GM21786 (cell line): ENCODE data around the gene ELMOD3.
"Not testable (repeated sequence)": the region's sequence is repeated elsewhere in the genome, so short reads cannot be mapped to it uniquely, and the experiment has no call there.

Experiments
- ATAC-seq: cut with Tn5 transposase; IDR thresholded peaks from one replicate; pipeline ENCODE4 v1.9.1; 2021; ENCODE audit not compliant: unreplicated experiment

The ELMOD3 gene

DNA sequence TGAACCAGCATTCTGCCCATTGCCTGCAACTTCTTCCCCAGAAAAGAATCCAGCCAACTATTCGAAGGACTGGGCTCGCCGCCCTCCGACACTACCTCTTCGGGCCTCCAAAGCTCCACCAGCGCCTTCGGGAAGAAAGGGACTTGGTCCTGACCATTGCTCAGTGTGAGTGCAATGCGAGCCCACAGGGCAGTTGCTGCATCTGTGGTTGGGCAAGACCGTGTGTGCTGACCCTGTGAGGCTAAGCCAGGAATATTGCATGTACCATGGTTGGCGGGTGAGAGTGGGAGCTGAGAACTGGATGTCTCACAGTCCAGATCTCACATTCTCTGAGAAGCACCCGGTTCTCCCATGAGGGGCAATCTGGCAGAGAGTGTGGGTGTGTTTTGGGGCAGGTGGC, 16.5 kb downstream of the ELMOD3 start:
- no peak for ATAC-seq

DNA sequence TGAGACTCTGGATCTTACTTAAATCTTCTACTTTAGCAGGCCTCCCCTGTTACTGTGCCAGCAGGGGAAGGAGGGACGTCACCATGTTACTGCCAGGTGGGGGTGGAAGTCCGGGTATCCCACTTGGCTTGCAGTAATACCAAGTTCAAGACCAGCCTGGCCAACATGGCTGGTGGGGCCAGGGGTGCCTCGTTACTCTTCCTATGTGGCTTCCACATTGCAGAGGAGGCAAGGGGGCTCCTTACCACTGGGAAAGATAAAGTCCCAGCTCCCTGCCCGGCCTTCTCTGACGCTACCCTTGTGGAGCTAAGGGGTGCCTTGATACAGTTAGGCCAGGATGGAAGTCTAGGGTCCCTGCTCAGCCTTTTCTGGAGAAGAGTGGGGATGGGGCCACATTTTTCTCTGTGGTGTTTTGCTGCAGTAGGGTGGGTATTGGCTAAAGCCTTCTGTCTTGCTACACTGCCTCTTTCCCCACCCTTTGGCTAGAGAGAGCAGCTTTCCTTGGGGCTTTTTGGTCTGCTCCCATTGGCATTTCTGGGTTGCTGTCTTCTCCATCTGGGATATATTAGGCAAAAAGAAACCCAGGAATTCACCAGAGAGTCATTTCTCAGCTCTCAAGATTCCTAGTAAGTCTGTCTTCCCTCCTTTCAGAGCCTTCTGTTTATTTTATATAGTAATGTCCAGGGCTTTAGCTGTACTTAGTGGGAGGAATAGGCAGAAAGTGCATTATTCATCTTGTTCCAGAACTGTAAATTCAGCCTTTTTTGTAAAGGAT, 21.9 kb downstream of the ELMOD3 start:
- ATAC-seq = no peak

DNA sequence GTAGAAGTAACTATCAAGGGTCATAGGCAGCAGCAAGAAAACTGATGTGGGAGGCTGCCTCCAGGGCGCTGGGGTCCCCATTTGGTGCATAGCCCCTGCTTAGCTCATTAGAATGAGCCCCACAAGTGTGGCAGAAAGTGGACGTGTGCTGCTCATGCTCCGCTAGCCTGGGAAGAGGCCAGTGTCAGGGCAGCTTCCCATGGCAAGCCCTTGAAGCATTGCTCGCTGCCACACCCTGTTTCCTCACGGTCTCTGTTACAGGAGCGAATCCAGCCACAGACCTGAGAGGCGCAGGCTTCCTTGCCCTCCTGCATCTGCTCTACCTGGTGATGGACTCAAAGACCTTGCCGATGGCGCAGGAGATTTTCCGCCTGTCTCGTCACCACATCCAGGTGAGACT, 22.5 kb downstream of the ELMOD3 start:
- no peak for ATAC-seq

DNA sequence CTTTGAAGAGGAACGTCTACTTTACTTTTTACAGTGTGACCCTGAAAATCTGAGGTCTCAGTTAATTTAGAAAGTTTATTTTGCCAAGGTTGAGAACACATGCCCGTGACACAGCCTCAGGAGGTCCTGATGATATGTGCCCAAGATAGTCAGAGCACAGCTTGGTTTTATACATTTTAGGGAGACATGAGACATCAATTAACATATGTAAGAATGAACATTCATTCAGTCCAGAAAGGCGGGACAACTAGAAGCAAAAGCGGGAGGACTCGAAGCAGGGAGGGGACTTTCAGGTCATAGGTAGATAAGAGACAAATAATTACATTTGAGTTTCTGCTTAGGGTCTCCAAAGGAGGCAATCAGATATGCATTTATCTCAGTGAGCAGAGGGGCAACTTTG, 23.7 kb downstream of the ELMOD3 start:
- no peak for ATAC-seq

DNA sequence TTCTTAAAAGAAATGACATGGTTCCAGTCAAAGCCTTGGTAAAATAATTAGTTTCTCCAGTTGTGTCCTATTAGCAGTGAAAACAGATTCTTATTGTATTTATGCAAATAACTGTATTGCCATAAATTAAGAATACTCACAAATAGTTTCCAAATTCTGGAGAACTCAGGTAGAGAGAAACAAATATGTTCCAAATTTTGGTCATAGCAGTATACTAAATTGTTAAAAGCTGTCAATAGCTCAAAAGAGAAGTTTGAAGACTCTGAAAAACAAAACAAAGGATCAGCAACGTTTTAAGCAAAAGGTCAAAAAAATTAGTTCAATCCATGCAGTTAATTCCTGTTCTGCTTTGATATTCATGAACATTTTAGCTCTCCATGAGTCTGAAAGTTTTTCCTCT, 25.5 kb downstream of the ELMOD3 start:
- no peak for ATAC-seq

DNA sequence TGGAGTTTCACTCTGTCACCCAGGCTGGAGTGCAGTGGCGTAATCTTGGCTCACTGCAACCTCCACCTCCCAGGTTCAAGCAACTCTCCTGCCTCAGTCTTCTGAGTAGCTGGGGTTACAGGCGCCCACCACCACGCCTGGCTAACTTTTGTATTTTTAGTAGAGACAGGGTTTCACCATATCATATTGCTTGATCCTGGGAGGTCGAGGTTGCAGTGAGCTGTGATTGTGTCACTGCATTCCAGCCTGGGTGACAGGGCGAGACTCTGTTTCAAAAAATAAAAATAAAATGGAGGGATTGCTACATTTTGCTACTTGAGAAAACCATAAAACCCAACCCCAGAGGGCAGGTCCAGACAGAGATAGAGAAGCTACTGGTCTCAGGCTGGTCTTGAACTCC, 28.6 kb downstream of the ELMOD3 start:
- not testable (repeated sequence) for ATAC-seq

DNA sequence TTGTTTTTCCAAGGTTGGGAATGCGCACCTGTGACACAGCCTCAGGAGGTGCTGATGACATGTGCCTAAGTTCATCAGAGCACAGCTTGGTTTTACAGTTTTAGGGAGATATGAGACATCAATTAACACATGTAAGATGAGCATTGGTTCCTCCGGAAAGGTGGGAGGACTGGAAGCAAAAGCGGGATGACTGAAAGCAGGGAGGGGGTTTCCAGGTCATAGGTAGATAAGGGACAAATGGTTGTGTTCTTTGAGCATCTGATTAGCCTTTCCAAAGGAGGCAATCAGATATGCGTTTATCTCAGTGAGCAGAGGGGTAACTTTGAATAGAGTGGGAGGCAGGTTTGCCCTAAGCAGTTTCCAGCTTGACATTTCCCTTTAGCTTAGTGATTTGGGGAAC, 29.3 kb downstream of the ELMOD3 start:
- no peak for ATAC-seq

DNA sequence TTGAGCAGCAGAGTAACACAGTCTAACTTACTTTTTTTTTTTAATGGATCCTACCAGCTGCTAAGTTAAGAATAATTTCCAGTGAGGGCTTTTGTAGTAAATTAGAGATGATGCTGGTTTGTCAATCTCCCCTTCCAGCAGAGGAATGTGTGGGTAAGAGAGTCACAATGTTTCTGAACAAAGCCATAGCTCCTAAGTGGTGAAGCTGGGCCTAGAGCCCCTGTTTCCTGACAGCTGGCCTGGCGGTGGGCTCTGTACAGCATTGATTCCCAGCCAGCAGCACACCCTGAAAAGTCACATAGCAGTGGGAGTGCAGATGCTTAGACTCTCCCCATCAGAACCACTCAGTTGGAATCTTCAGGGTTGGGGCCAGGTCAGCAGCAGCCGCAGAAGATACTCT, 31.2 kb downstream of the ELMOD3 start:
- ATAC-seq = no peak

DNA sequence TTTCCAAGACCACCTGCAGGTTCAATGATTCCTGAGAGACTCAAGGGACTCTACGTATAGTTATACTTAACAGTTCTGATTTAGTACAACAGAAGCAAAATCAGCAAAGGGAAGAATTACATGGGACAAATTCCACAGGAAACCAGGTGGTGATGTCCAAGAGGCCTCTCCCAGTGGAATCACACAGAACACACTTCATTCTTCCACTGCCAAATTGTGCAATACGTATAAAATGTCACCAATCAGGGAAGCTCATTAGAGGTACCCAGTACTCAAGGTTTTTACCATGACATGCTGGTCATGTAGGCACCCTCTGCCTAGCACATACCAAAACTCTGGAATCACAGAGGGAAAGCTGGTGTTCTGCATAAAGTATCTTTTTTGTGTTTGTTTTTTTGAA, 33.2 kb downstream of the ELMOD3 start:
- no peak for ATAC-seq

DNA sequence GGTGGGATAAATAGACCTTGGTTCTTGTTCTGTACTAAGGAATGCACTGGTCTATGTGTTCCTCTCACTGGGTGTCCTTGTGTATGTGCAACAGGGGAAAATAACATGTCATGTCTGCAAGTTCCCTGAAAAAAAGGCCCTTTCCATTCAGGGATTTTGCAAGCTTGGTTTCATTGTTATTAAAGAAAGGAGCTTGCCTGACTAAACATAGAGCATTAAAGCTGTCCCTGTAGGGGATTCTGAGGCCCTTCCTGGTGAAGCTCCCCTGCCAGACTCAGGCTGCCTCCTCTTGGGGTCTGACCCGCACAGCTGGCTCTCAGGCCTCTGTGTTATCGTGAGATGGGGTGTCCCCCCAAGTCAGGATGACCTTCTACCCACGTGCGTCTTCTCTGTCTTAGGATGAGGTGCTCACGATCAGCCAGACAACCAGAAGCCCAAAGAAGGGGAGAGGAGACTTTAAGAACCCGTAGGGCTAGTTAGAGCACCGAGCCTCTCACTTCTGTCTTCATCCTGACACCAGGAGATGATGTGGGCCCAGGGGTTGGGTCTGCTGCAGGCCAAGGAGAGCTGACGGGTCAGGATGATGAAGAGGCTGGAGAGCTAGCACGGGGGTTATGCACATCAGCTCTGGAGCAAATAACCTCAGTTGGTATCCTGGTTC, 34.4 kb downstream of the ELMOD3 start:
- no peak for ATAC-seq

DNA sequence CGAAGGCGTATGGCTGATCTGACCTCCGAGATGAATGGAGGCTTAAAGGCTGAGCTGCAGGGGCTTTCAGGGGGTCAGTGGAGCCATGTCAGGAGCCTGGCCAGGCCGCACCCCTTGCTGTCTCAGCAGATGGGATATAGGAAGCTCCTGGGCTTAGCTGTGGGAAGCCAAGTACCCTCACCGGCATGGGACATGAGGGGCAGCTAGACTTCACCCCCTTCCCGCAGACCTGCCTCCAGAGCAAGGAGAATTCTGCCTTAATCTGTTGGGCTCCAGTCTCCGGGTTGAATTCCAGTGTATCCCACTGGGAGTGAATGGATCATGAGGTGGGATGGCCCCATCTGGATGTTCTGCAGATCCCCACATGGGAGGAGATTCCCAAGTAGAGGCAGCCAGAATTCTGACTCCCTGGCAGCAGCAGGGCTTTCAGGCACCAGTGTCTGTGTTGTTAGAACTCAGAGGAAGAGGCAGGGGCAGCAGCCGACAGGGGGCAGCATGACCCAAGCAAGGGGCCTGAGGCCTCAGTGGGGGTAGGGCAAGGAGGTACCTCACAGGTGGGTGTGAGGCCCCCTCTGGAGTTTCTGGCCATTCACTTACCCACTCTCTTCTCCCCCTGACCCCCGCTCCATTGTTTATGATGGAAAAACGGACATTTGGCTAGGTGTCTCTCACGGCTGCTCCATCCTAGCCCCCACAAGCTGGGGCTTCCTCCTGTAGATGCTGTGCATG, 36.5 kb downstream of the ELMOD3 start:
- ATAC-seq = no peak

DNA sequence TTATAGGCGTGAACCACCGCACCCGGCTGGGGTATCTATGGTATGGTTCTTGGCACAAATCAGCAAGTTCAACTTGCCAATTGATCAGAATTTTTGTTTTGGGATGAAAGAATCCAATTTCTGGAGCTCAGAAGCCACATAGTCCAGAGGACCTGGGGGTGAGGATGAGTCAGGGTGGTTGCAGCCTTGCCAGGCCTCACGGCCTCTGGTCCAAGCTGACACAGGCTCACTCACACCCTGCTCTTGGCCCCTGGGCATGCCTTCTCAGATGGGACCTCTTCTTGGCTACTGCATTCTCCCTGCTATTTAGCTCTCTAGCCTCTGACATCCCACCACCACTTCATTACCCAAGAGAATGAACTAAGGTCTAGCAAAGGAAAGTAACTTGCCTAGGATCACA, 39.3 kb downstream of the ELMOD3 start:
- ATAC-seq = no peak

DNA sequence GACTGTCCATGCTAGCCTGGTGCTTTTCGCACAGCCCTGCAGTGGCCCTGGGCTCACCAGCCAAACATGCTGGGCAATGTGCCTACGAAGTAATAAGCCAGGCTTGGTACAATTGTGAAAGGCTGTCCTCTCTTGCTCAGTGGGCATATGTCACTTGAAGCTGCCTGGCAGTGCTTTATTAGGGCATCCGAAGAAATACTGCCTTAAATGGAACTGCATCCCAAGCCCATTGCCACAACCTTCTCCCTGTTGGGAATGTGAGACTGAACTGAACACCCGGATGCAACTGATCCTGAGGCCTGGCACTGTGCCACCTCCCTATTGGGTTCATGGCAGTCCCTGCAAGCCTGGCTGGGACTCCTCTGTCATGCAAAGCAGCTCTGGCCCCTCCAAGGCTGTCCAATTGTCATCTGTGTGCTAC, 39.7 kb downstream of the ELMOD3 start:
- no peak for ATAC-seq

DNA sequence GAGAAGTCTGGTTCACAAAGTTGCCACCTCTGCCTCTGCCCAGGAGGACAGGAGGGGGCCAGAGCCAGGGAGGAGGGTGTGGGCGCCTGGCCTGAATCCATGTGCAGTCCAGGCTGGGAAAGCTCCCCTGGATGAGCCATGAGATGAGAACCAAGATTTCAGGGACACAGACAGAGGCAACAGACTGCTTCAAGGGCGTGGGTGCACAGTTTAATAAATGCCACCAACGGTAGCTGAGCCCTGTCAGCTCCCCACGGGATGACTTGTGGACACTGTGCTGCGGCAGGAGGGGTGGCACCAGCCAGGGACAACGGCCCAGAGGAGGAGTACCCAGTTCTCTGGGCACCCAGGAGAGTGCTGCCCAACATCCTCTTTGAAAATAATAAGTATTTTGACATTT, 40.4 kb downstream of the ELMOD3 start:
- ATAC-seq = no peak

DNA sequence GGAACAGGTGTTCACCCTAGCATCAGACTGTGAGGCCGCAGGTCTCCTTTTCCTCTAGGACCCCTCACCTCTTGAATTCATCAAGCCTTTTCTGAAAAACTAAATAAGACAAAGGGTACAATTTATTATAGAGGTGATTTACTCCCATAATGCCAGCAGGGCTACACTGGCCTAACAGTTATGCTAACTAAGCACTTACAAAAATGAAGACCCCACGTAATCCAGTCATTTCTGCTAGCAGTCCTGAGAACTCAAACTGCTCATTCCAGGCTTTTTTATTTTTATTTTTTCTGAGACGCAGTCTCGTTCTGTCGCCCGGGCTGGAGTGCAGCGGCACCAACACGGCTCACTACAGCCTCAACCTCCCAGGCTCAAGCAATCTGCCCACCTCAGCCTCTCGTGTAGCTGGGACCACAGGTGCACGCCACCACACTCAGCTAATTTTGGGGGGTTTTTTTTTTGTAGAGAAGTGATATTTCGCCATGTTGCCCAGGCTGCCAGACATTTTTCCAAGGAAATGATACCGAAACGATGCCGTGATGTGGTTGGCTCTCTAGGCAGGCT, 41.4 kb downstream of the ELMOD3 start:
- no peak for ATAC-seq

DNA sequence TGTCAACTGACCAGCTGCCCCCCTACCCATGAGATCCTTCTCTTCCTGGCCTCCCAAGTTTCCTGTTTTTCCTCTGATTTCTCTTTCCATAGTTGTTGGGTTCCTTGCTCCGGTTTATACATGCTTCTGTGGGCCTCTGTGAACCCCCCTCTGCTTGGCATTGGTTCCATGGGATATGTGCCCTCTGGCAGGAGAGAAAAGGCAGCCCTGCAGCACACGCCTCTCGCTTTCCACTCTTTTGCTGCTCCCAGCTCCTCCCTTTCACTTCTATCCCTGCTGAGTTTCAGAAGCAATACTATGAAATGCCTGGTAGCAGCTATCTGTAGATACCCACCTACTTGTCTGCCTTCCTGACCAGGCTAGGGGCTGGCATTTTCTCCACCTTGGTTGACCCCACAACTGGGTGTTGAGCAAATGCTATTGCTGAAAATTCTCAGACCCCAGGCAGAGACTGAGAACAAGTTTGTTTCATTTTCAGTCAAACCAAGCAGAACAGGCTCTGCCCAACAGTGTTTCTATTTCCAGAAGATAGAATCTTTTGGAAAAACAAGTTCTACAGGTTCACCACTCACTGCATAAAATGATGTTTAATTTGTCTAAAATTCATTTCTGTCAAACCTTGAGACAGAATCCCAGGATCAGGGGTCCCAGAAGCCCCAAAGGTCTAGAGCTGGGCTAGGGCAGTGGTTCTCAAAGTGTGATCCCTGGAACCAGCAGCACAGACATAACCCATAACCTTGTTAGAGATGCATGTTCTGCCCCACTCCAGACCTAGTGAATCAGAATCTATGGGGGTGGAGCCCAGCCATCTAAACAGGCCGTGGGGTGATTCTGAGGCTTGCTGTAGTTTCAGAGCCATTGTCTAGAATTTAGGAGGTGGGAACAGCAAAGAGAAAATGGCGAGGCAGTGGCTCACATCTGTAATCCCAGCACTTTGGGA, 42.2 kb downstream of the ELMOD3 start:
- no peak for ATAC-seq

DNA sequence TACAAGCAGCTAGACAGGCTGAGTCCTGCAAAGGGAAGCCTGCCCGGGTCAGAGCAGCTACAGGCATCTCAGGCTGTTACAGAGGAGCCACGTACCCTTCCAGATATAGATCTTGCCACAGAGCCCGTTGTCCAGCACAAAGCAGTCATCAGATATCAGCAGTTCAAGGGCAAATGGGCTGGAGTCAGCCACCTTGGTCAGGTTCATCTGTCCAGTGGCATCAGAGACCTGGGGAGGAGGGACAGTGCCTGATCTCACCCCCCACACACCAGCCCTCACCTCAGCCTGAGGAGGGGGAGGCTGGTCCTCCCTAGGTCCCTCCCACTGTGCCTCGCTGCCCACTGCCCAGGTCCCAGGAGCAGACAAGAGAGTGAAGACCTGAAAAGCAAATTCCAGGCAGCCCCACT, 43.4 kb downstream of the ELMOD3 start:
- no peak for ATAC-seq

DNA sequence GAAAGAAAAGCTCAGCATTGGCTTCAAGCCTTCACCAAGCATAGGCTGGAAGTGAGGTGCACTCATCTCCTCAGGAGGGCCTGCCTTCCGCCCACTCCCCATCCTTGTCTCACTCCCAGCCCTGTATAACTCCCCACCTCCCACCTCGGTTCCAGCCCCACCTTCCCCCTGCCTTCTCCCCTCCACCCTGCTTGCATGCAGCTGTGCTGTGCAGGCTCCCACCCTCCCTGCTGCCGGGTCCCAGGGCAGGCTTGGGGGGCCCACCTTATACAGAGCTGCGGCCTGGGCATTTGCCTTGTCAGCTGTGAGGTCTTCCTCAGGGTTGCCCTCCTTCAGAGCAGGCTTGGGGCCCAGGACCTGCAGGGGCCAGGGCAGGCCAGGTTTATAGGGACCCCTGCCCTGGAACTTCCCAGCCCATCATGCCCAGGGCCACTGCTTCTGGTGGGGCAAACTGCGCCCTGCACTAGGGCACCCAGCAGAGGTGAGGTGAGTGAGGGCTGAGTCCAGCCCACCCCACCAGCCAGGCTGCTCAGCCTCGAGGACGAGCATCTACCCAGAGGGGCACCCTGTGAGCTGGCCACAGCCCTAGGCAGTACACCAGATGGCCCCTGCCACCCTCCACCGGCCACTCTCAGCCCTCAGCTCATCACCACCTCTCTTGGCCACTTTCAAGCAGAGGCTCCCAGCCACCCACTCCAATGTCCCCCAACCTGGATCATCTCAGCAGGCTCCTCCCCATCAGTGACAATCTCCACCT, 44.0 kb downstream of the ELMOD3 start:
- no peak for ATAC-seq

DNA sequence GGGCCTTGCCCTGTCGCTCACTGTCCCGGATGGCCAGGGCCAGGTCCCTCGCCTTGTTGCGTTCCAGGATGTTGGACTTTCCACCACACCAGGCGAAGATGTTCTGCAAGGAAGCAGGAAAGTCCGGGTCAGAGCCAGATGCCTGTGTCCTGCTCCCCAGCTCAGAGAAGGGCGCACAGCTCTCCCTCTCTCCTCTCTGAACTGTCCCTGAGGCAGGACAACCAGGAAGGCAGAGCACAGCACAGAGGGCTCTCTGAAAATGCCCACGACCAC, 44.5 kb downstream of the ELMOD3 start:
- ATAC-seq = no peak

DNA sequence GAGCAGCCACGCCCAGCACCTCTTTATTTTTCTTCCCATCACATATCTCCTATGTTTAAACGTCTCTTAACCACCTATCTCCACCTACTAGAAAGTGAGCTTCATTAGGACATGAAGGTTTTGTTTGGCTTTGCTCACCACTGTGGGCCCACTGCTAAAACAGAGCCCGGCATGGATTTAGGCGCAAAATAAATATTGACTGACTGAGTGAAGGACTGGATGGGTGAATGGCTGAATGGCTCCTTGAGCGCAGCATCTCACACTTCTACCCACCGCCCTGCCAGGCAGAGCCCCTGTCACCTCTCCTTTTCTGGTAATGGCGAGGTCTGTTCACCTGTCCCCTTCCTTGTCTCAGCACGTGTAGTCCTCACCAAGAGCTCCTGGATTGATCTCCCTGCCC, 45.5 kb downstream of the ELMOD3 start:
- no peak for ATAC-seq
